Jurkat, Clone E6-1 (cell line): ENCODE results near the gene HS3ST4.

ENCODE experiments used
- DNase-seq: peaks from one replicate; pipeline ENCODE4 v3.0.0-alpha.2; 2011; ENCODE audit warnings: low read depth, low spot score
- H3K4me3 ChIP-seq: 2 replicates; pipeline ENCODE4 v1.5.1; 2011; ENCODE audit warnings: mild to moderate bottlenecking, low read length, control low read depth, moderate library complexity

The HS3ST4 gene

GRCh38 chr16:26133416-26134093, 441.8 kb downstream of the HS3ST4 start:
- no peak for DNase-seq
- no peak overlapping the region for H3K4me3 ChIP-seq

- DNase-seq: no peak
- H3K4me3 ChIP-seq: no peak overlapping the region
These were observed 442.8 kb downstream of the HS3ST4 start for GRCh38 chr16:26134588-26134987.

- no peak for DNase-seq
- no peak overlapping the region for H3K4me3 ChIP-seq
These were observed 446.2 kb downstream of the HS3ST4 start for GRCh38 chr16:26137956-26138355.

- DNase-seq: no peak
- no peak overlapping the region for H3K4me3 ChIP-seq
These were observed 447.3 kb downstream of the HS3ST4 start for GRCh38 chr16:26139091-26139490.

- DNase-seq: no peak
- H3K4me3 ChIP-seq: no peak overlapping the region
These were observed 448.1 kb downstream of the HS3ST4 start for GRCh38 chr16:26139884-26140283.

- no peak for DNase-seq
- no peak overlapping the region for H3K4me3 ChIP-seq
These were observed 457.8 kb downstream of the HS3ST4 start for GRCh38 chr16:26149364-26150190.

GRCh38 chr16:26155221-26155620, 463.5 kb downstream of the HS3ST4 start:
- DNase-seq: no peak
- no peak overlapping the region for H3K4me3 ChIP-seq

- DNase-seq: no peak
- H3K4me3 ChIP-seq: no peak overlapping the region
These were observed 465.6 kb downstream of the HS3ST4 start for GRCh38 chr16:26157319-26157718.

GRCh38 chr16:26158142-26158759, 466.5 kb downstream of the HS3ST4 start:
- no peak overlapping the region for H3K4me3 ChIP-seq
- no peak for DNase-seq

GRCh38 chr16:26161461-26162180, 469.9 kb downstream of the HS3ST4 start:
- DNase-seq: no peak
- no peak overlapping the region for H3K4me3 ChIP-seq

- no peak overlapping the region for H3K4me3 ChIP-seq
- no peak for DNase-seq
These were observed 477.7 kb downstream of the HS3ST4 start for GRCh38 chr16:26169473-26169872.

- DNase-seq: no peak
- no peak overlapping the region for H3K4me3 ChIP-seq
These were observed 484.2 kb downstream of the HS3ST4 start for GRCh38 chr16:26175944-26176343.

GRCh38 chr16:26177438-26177837, 485.7 kb downstream of the HS3ST4 start:
- no peak for DNase-seq
- H3K4me3 ChIP-seq: no peak overlapping the region

- H3K4me3 ChIP-seq: no peak overlapping the region
- DNase-seq: no peak
These were observed 486.5 kb downstream of the HS3ST4 start for GRCh38 chr16:26178298-26178697.

GRCh38 chr16:26186091-26186615, 494.4 kb downstream of the HS3ST4 start:
- no peak for DNase-seq
- H3K4me3 ChIP-seq: no peak overlapping the region
